ENCODE results near the gene MYBPHL. TPM values are rescaled to one million over a fixed set of nuclear protein-coding genes. Genes with fewer than 3 reads are reported as not detected.

MYBPHL gene
- total RNA-seq, 1 donor from 2014 or later = not detected

DNA sequence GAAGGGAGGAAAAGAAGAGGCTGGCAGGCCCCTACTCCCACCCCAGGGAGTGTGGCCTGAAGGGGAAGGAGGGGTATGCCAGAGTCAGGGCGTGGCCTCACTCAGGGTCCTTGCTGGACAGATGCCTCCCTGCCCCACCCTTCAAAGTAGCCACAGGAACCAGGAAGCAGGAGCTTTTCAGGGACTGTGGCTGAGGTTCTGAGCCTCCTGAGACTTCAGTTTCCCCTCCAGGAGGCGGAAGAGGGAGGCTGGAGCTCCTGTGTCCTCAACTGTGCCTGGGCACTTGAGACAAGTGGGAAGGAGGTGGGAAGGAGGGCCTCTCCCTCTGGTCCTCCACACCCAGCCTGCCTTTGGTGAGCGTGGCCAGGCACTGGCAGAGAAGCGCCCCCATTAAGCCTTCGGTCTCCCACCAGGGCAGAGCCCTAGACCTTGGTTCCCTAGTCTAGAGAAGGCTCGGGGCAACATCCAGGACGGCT, 52.2 kb downstream of the MYBPHL start:
- H3K4me3 ChIP-seq = no peak overlapping the region
- no peak for DNase-seq (ENCODE audit: low spot score in 2 of 2)
- H3K9me3 ChIP-seq = no peaks in the 10 kb centered on the region
- TF ChIP-seq, protein P1, sequence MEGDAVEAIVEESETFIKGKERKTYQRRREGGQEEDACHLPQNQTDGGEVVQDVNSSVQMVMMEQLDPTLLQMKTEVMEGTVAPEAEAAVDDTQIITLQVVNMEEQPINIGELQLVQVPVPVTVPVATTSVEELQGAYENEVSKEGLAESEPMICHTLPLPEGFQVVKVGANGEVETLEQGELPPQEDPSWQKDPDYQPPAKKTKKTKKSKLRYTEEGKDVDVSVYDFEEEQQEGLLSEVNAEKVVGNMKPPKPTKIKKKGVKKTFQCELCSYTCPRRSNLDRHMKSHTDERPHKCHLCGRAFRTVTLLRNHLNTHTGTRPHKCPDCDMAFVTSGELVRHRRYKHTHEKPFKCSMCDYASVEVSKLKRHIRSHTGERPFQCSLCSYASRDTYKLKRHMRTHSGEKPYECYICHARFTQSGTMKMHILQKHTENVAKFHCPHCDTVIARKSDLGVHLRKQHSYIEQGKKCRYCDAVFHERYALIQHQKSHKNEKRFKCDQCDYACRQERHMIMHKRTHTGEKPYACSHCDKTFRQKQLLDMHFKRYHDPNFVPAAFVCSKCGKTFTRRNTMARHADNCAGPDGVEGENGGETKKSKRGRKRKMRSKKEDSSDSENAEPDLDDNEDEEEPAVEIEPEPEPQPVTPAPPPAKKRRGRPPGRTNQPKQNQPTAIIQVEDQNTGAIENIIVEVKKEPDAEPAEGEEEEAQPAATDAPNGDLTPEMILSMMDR (IDR thresholded peaks at IDR 0.05) = no peak
- peak overlapping the region in 1 of 2 donors; percentile 74 for H3K27ac ChIP-seq
- H3K27me3 ChIP-seq = no peaks in the 10 kb centered on the region
- intact Hi-C loops (cut with DNase I) = no loop called here
- peaks cover 9 to 22% of the 10 kb centered on the region in 2 donors for H3K4me1 ChIP-seq
- no peaks in the 10 kb centered on the region for H3K36me3 ChIP-seq

- peaks cover 9 to 24% of the 10 kb centered on the region in 2 donors for H3K4me1 ChIP-seq
- no peaks in the 10 kb centered on the region for H3K9me3 ChIP-seq
- H3K27ac ChIP-seq = peak overlapping the region; percentile 69 to 74
- DNase-seq (ENCODE audit: low spot score in 2 of 2) = no peak
- intact Hi-C loops (cut with DNase I) = no loop called here
- H3K36me3 ChIP-seq = no peaks in the 10 kb centered on the region
- no peaks in the 10 kb centered on the region for H3K27me3 ChIP-seq
- TF ChIP-seq, protein P1 (IDR thresholded peaks at IDR 0.05) = no peak
- peak overlapping the region in 1 of 2 donors; percentile 8 for H3K4me3 ChIP-seq
Measured at GRCh38 chr1:109253803-109254620, 52.8 kb downstream of the MYBPHL start.

GRCh38 chr1:109252893-109253802, 53.7 kb downstream of the MYBPHL start:
- peak overlapping the region in 1 of 2 donors; percentile 8 for H3K4me3 ChIP-seq

DNA sequence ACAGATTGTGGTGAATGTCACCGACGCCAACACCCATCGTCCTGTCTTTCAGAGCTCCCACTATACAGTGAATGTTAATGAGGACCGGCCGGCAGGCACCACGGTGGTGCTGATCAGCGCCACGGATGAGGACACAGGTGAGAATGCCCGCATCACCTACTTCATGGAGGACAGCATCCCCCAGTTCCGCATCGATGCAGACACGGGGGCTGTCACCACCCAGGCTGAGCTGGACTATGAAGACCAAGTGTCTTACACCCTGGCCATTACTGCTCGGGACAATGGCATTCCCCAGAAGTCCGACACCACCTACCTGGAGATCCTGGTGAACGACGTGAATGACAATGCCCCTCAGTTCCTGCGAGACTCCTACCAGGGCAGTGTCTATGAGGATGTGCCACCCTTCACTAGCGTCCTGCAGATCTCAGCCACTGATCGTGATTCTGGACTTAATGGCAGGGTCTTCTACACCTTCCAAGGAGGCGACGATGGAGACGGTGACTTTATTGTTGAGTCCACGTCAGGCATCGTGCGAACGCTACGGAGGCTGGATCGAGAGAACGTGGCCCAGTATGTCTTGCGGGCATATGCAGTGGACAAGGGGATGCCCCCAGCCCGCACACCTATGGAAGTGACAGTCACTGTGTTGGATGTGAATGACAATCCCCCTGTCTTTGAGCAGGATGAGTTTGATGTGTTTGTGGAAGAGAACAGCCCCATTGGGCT, 54.5 kb downstream of the MYBPHL start:
- TF ChIP-seq, protein P1 (IDR thresholded peaks at IDR 0.05) = no peak
- no peak for DNase-seq (ENCODE audit: low spot score in 2 of 2)
- Histone ChIP-seq H3K9me3 (no peaks in the 10 kb centered on the region), H3K27ac (no peak overlapping the region), H3K4me1 (peaks cover 9 to 27% of the 10 kb centered on the region in 2 donors), H3K27me3 (no peaks in the 10 kb centered on the region), H3K4me3 (no peak overlapping the region), H3K36me3 (no peaks in the 10 kb centered on the region)
- intact Hi-C loops (cut with DNase I) = no loop called here

More at GRCh38 chr1:109252893-109253802, 53.7 kb downstream of the MYBPHL start:
- Histone ChIP-seq H3K27me3 (no peaks in the 10 kb centered on the region), H3K36me3 (no peaks in the 10 kb centered on the region), H3K9me3 (no peaks in the 10 kb centered on the region), H3K27ac (peak overlapping the region; percentile 69 to 74), H3K4me1 (peaks cover 9 to 27% of the 10 kb centered on the region in 2 donors)
- intact Hi-C loops (cut with DNase I) = no loop called here
- peak in 1 of 2 donors; percentile 45 for DNase-seq (ENCODE audit: low spot score in 2 of 2)
- TF ChIP-seq, protein P1 (IDR thresholded peaks at IDR 0.05) = no peak

Measured in ascending aorta (tissue), 2 donors.